ENCODE data around the gene MOBP. TPM values are rescaled to one million over a fixed set of nuclear protein-coding genes. Genes with fewer than 3 reads are reported as not detected.

The MOBP gene
- total RNA-seq, 4 donors from 2014 or later = not detected

- no peak for DNase-seq
- no peak for TF ChIP-seq CTCF (IDR thresholded peaks at IDR 0.05)
- TF ChIP-seq POLR2A (IDR thresholded peaks at IDR 0.05) = no peak
- intact Hi-C loops (cut with DNase I) = no loop called here
- no peaks in the 10 kb centered on the region for H3K4me1 ChIP-seq
- H3K9me3 ChIP-seq = no peaks in the 10 kb centered on the region
- H3K36me3 ChIP-seq = no peaks in the 10 kb centered on the region
- no peak overlapping the region for H3K4me3 ChIP-seq
- WGBS, 2 donors = 60 to 61% methylated on average over 7 of the region's 7 CpGs
- H3K27ac ChIP-seq = no peak overlapping the region
- H3K27me3 ChIP-seq = peaks cover 0 to 13% (median 0%) of the 10 kb centered on the region in 4 donors
These were observed 12.4 kb downstream of the MOBP start for GRCh38 chr3:39479701-39480414.

GRCh38 chr3:39485547-39485946 lies 18.1 kb downstream of the MOBP start:
- Histone ChIP-seq H3K9me3 (no peaks in the 10 kb centered on the region), H3K4me1 (no peaks in the 10 kb centered on the region), H3K27me3 (peaks cover 0 to under 1% (median 0%) of the 10 kb centered on the region in 4 donors), H3K27ac (no peak overlapping the region), H3K4me3 (no peak overlapping the region), H3K36me3 (no peaks in the 10 kb centered on the region)
- TF ChIP-seq CTCF (IDR thresholded peaks at IDR 0.05) = no peak
- TF ChIP-seq POLR2A (IDR thresholded peaks at IDR 0.05) = no peak
- DNase-seq = no peak
- intact Hi-C loops (cut with DNase I) = no loop called here
- WGBS, 2 donors = 75 to 84% methylated on average over 8 of the region's 8 CpGs

- TF ChIP-seq CTCF (IDR thresholded peaks at IDR 0.05) = no peak
- TF ChIP-seq POLR2A (IDR thresholded peaks at IDR 0.05) = no peak
- WGBS, 2 donors = 59 to 62% methylated on average over 3 of the region's 3 CpGs
- Histone ChIP-seq H3K27ac (no peak overlapping the region), H3K9me3 (no peaks in the 10 kb centered on the region), H3K36me3 (no peaks in the 10 kb centered on the region), H3K4me1 (no peaks in the 10 kb centered on the region), H3K4me3 (no peak overlapping the region), H3K27me3 (peaks cover 0 to 17% (median 0%) of the 10 kb centered on the region in 4 donors)
- intact Hi-C loops (cut with DNase I) = no loop called here
- DNase-seq = no peak
These were observed 23.5 kb downstream of the MOBP start for GRCh38 chr3:39491014-39491413.

- intact Hi-C loops (cut with DNase I) = no loop called here
- Histone ChIP-seq H3K4me1 (no peaks in the 10 kb centered on the region), H3K4me3 (no peak overlapping the region), H3K9me3 (no peaks in the 10 kb centered on the region), H3K27ac (no peak overlapping the region), H3K27me3 (peaks cover 0 to 17% (median 0%) of the 10 kb centered on the region in 4 donors), H3K36me3 (no peaks in the 10 kb centered on the region)
- DNase-seq = no peak
- TF ChIP-seq CTCF (IDR thresholded peaks at IDR 0.05) = no peak
- no peak for TF ChIP-seq POLR2A (IDR thresholded peaks at IDR 0.05)
- 94 to 97% methylated on average over 3 of the region's 3 CpGs for WGBS, 2 donors
These were observed 24.4 kb downstream of the MOBP start for GRCh38 chr3:39491733-39492350.

GRCh38 chr3:39494781-39495180 lies 27.3 kb downstream of the MOBP start:
- no peak overlapping the region for H3K4me3 ChIP-seq
- H3K36me3 ChIP-seq = no peaks in the 10 kb centered on the region
- DNase-seq = no peak
- intact Hi-C loops (cut with DNase I) = no loop called here
- WGBS, 2 donors = 60 to 71% methylated on average over 4 of the region's 4 CpGs
- peaks cover 0 to 29% (median 0%) of the 10 kb centered on the region in 4 donors for H3K27me3 ChIP-seq
- no peak for TF ChIP-seq POLR2A (IDR thresholded peaks at IDR 0.05)
- TF ChIP-seq CTCF (IDR thresholded peaks at IDR 0.05) = no peak
- H3K4me1 ChIP-seq = no peaks in the 10 kb centered on the region
- no peaks in the 10 kb centered on the region for H3K9me3 ChIP-seq
- no peak overlapping the region for H3K27ac ChIP-seq
